GM12875 (cell line): ENCODE results near the gene LRRC8C.

Experiments
- H3K4me3 ChIP-seq: one replicate; pipeline ENCODE4 v1.5.1; 2011; ENCODE audit warnings: low read depth, low read length, control low read depth
- TF ChIP-seq, protein P1 (sequence below): IDR thresholded peaks from 2 replicates; pipeline ENCODE4 v1.5.1; 2011; ENCODE audit warnings: low read depth, mild to moderate bottlenecking, control low read depth, inconsistent platforms, low read length, moderate library complexity, borderline replicate concordance; ENCODE audit not compliant: insufficient read depth

The LRRC8C gene

DNA sequence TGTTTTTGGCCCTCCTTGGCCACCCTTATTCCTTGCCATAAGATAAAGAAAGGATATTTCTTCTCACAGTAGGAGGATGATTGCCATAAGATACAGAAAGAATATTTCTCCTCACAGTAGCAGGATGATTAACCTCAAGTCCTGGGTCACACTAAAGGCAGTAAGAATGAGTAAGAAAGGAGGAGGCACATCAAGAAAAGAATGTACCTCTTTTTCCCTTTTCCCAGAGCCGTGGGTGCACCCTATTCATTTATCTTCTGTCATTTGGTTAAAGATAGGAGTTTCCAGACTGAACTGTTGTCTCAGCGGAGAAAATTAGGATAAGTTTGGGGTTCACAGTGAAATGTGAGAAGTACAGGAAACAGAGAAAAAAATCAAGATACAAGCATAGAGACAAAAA, 52.5 kb downstream of the LRRC8C start:
- TF ChIP-seq, protein P1, sequence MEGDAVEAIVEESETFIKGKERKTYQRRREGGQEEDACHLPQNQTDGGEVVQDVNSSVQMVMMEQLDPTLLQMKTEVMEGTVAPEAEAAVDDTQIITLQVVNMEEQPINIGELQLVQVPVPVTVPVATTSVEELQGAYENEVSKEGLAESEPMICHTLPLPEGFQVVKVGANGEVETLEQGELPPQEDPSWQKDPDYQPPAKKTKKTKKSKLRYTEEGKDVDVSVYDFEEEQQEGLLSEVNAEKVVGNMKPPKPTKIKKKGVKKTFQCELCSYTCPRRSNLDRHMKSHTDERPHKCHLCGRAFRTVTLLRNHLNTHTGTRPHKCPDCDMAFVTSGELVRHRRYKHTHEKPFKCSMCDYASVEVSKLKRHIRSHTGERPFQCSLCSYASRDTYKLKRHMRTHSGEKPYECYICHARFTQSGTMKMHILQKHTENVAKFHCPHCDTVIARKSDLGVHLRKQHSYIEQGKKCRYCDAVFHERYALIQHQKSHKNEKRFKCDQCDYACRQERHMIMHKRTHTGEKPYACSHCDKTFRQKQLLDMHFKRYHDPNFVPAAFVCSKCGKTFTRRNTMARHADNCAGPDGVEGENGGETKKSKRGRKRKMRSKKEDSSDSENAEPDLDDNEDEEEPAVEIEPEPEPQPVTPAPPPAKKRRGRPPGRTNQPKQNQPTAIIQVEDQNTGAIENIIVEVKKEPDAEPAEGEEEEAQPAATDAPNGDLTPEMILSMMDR, result no peak
- no peak overlapping the region for H3K4me3 ChIP-seq

DNA sequence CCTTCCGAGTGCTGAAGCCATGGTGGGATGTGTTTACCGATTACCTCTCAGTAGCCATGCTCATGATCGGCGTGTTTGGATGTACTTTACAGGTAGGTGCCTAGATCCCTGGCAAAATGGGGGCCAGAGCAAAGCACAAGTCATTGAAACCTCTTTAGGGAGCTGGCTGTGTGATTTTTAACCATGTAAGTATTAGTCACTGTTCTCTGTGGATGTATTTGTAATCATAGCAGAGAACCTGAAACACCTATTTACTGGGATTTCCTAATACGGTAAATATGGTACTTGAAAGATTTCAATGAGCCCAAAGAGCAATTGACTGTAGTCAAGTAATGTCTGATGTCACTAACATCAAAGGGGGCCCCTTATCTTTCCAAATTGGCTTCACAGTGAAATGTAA, 53.6 kb downstream of the LRRC8C start:
- H3K4me3 ChIP-seq, result no peak overlapping the region
- TF ChIP-seq, protein P1, result no peak

DNA sequence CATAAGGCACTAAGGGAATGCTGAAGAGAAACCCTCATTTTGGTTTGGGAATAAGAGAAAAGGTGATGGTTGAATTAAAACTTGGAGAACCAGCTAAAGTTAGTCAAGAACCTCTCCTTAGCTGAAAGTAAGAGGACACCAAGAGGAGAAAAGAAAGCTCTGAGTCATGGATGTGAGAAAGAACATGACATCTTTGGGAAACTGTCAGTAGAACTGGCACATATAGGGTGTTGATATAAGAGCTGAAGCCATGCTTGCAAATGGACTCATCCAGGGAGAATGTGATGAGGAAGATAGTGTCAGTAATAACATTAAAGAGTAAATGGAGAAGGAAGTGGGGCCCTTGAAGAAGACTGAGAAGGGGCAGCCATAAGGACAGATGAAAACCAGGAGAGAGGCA, 54.3 kb downstream of the LRRC8C start:
- TF ChIP-seq, protein P1, result no peak
- H3K4me3 ChIP-seq, result no peak overlapping the region

DNA sequence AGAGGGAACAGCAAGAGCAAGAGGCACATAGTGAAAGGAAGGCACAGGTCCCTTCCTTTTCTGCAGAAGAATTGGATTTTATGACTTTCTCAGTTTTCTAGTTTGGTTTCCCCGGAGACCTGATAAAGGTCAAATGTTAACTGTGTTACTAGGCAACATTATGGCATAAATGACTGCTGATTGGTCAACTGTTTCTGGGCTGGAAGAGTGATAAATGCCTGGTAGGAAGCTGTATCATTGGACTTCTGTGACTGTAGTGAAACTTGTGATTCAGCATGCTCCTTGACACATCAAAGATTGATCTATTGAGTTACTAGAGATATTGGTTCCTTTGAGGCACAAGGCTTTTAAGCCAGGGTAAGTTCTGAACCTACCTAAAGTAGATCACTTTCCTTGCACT, 55.7 kb downstream of the LRRC8C start:
- H3K4me3 ChIP-seq, result no peak overlapping the region
- TF ChIP-seq, protein P1, result no peak

DNA sequence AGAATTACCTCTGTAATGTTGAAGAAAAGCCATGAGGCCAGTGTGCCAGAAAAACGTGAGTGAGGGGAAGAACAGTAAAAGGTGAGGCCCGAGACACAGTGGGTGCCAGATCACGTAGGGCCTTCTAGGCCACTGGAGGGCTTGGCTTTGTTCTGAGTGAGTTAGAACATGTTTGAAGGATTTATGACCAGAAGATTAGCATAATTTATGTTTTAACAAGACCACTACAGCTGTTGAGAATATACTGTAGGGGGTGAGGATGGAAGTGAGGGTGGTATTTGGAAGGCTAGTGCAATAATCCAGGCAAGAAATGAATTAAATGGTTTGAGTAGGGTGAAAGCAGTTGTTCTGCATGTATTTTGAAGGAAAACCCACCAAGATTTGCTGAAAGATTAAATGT, 56.3 kb downstream of the LRRC8C start:
- no peak overlapping the region for H3K4me3 ChIP-seq
- TF ChIP-seq, protein P1, result no peak

DNA sequence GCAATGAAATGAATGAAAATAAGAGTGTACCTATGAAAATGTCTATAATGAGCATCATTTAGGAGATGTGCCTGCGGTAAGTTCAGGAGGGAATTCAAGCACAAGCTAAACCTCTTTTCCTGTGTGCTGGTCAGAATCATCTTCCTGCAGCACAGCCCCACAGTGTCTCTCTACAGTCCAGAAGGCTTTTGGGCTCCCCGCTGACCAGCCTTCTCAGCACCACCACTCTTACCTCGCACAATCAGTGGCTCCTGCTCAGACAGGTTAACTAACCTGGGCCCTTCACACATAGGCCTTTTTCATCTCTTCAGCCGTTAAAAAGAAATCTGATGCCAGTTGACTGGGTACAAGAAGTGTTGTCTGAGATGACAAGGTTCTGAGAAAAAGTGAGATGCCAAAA, 57.7 kb downstream of the LRRC8C start:
- TF ChIP-seq, protein P1, result no peak

DNA sequence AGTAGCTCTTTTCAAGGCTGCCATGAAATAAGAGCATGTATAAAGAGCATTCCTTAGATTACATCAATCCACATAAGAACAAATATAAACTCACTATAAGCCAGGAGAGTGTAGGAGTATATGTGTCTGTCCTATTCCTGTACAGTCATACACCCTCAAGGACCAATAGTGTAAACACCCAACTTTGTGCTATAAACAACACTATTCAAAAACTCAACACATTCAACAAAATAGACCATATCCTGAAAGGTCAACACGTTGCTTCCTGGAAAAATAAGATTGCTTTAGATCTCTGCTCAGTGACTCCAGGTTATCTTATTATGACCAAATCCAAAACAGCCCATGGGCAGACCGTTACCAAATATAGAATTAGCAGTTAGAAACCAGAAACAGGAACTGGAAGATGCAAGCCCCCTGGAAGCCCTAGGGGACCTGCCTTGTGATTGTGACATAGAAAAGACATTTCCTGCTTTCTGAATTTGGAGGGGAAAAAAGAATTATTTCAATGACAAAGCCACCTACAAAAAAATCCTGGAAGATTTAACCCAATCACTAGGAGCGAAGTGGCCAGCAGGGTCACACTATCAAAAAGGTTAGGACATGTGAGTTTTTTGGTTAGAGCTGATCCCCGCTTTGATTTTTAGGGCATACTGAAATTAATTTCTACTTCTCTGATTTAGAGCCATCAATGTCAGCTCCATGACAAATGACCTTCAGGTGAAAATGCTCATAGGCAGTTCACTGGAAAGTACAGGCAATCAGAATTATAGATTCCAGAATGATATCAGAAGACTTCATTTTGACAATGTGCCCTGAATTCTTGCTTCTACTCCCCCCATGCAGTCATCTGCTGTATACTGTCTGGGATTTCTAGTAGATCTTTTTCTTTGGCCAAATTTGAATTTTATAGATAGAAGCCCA, 59.9 kb downstream of the LRRC8C start:
- TF ChIP-seq, protein P1, result no peak
- H3K4me3 ChIP-seq, result no peak overlapping the region

More for the DNA sequence above, 57.7 kb downstream of the LRRC8C start:
- no peak overlapping the region for H3K4me3 ChIP-seq
